ENCODE results near the gene NUTM1.
A peak's percentile ranks its signal among the peaks of the same experiment; 100 is the strongest.
"Not testable (repeated sequence)": the region's sequence is repeated elsewhere in the genome, so short reads cannot be mapped to it uniquely, and the experiment has no call there.

NUTM1 gene

GRCh38 chr15:34366271-34367065 is 23.4 kb downstream of the NUTM1 start:
- peak; percentile 71 for DNase-seq

DNA sequence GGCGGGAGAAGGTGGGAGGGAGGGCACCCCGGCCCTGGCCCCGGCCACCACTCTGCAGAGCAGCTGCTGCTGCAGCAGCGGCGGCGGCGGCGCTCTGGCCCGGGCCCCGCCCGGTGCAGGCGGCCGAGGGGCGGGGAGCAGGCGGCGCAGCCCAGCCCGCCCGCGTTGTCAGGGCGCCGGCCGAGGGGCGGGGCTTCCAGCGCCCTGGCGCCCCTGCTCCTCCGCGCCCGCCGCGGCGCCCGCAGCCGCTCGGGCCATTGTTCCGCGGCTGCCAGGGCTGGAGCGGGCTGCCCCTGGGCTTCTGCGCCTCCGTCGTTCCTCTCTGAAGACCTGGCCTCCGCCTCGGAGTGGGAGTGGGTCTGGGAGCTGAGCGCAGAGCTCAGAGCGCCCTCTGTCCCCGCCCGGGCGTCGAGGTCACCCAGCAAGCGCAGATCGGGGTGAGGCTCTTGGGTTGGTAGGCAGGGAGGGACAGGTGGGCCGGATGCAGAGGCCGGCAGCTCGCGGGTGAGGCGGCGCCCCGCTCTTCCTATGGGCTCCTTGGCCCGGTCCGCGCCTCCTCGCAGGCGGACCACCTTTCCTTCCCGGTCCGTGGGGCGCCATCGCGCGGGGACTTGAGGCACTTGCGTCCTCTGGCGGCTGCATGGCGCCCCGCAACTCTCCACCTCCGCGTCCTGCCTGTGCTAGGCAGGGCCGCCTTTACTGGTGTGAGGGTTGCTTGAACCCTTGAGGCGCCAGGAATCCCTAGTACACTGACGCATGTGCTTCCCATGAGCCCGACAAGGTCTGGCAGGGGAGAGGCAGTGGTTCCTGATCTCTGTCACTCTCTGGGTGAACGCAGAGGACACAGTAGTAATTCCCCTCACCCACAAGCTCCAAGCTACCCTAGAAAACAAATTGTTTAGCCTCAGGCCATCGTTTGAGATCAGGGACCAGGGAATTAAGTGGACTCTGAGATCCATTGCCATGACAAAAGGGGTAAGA is 24.3 kb downstream of the NUTM1 start, which contains the start of gene LPCAT4:
Gene LPCAT4, minus strand, starts transcription at position 96 of the 981 bp plus-strand sequence. CDS start 96 bp downstream, outside the sequence.
- peak; percentile 88 for DNase-seq

DNA sequence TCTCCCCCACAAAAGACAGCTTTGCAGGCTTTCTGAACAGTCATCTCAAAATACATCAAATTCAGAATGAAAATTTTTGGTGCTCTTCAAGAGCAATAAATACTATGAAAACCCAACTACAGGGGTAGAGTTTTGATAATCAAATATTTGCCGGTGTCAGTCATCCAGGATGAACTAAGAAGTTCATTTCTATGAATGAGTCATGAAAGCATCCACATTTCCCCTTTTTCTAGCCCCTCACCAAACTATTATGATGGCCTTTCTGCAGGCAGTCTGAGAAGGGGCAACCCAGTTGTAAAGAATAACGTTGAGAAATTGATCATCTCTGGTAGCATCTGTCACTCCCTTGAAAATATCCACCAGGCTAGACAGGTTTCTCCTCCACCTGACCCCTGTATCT is 27.0 kb downstream of the NUTM1 start:
- no peak for DNase-seq

DNA sequence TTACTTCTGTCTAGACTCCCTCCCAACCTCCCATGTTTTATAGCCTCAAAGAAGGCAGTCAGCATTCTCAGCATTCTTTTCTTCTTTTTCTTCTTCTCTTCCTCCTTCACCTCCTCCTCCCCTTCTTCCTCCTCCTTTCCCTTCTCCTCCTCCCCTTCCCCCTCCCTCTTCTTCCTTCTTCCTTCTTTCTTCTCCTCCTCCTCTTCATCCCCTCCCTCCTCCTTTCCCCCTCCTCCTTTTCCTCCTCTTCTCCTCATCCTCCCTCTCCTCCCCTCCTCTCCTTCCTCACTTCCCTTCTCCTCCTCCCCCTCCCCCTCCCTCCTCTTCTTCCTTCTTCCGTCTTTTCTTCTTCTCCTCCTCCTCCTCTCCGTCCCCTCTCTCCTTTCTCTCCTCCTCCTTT is 27.5 kb downstream of the NUTM1 start:
- no peak for DNase-seq

DNA sequence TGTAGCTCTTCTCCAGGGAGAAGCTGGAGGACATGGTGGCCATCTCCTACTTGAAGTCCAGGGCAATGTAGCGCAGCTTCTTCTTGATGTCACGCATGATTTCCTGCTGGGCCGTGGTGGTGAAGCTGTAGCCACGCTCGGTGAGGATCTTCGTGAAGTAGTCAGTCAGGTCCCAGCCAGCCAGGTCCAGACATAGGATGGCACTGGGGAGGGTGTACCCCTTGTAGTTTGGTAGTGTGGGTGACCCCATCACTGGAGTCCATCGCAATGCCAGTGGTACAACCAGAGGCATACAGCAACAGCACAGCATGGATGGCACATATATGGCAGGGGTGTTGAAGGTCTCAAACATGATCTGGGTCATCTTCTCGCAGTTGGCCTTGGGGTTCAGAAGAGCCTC is 30.8 kb downstream of the NUTM1 start:
- DNase-seq = no peak

DNA sequence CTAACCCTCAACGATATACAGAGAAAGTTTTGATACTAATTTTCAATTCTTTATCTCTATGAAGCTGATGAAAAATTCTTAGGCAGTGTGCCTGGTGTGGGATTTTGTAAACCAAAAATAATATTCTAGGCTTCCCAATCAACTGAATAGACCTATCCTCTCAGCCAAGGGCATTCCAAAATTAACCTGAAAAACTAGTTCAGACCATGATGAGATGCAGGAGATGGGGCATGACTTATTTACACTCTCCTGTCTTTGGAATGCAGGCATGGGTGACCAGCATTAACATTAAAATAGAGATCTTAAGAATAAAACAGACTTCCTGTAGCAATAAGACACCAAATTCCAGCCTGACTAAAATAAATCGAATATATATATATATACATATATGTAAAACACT is 31.7 kb downstream of the NUTM1 start:
- no peak for DNase-seq

- DNase-seq = not testable (repeated sequence)
Observed at GRCh38 chr15:34375541-34375940, 32.4 kb downstream of the NUTM1 start.

DNA sequence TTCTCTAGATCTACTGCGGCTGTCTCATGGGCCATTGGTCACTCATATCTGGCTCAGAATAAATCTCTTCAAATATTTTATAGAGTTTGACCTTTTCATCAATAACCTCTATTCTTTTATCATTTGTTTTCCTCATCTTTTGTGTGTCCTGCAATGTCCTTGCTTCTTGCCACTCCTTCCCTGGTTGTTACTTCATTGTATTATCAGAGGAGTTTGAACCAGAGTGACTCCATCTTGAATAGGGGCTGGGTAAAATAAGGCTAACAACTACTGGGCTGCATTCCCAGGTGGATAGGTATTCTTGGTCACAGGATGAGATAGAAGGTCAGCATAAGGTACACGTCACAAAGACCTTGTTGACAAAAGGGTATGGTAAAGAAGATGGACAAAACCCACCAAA is 33.7 kb downstream of the NUTM1 start:
- DNase-seq = no peak

DNA sequence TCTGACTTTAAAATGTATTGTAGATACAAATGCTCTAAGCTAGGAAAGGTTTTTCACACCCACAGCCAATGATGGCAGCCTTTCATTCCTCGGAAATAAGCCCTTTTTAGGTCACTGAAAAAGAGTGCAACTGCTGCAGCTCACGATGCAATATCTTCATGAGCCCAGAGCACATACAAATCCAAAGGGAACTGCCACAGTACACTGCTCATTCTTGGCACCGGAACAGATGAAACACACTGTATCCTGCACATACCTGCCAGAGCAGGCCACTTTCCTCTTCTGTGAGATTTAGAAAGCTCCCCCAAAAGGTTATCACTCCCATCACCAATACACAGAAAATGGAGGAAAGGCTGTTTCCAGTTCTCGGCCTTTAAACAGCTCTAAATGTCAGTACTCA is 37.4 kb downstream of the NUTM1 start:
- not testable (repeated sequence) for DNase-seq

DNA sequence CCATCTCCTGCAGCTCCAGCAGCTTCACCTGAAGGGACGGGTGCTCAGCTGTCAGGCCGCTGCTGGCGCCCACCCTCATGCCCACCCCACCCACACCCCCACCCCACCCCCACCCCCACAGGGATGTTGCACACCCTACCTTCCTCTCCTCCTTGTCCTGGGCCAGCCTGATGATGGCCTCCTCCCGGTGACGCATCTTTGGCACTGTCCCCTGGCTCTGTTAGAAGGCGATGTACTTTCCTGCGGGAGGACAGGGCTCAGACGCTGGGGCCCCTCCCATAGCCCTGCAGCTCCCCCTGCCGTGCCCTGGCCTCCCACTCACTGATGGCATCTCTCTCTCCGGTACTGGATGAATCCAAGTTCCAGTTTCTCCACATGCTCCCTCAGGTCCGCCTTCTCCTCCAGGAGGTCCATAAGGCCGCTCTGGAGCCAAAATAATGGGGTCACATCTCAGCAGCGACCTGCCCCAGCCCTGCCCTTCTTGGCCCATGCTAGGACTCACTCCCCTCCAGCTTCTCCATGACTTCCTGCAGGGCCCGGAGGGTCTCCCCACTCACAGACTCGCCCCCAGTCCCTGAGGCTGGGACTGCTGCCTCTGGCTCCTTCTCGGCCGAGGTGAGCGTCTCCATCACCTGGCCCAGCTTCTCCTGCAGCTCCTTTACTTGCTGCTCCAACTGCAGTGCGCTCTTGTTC is 38.9 kb downstream of the NUTM1 start:
- not testable (repeated sequence) for DNase-seq

GRCh38 chr15:34389594-34390086 is 46.5 kb downstream of the NUTM1 start:
- not testable (repeated sequence) for DNase-seq

- DNase-seq = not testable (repeated sequence)
Observed at GRCh38 chr15:34392981-34393380, 49.9 kb downstream of the NUTM1 start.

- DNase-seq = not testable (repeated sequence)
Observed at GRCh38 chr15:34397637-34398259, 54.6 kb downstream of the NUTM1 start.

- DNase-seq = not testable (repeated sequence)
Observed at GRCh38 chr15:34403160-34403598, 60.1 kb downstream of the NUTM1 start.

DNA sequence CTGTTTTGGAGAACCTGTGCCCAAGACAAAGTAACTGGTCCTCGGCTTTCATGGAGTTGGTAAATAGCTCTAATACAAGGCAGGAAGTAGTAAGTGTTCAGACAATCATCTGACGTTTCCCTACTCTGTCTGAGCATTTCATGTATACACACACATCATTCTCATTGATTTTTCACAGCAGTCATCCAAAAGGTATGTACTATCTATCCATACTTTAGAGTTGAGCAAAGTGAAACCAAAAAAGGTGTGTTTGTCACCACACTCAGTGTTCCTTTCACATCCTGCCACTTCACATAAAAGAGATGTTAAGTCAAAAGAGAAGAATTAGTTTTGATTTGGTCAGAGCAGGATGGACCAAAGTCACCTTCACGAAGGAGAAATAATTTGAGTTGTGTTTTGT is 60.8 kb downstream of the NUTM1 start:
- DNase-seq = not testable (repeated sequence)

All from RPMI8226 (cell line).